Psoas muscle (tissue), 8 donors: ENCODE data around the gene MROH2B. TPM values are rescaled to one million over a fixed set of nuclear protein-coding genes. Genes with fewer than 3 reads are reported as not detected.

Experiments used
- ATAC-seq, 4 donors: fragments of 200-7000 bp; cut with Tn5 transposase; one replicate each; pipeline ENCODE4 v1.9.1; 2020; ENCODE audit warnings: moderate library complexity in 3 of 4, mild to moderate bottlenecking in 2 of 4
- DNase-seq, 2 donors: peaks; one replicate each; pipeline ENCODE4 v3.0.0-alpha.2; 2020
- H3K27ac ChIP-seq: fragments of 200-600 bp; one replicate; pipeline ENCODE4 v1.8.0; 2022
- H3K27me3 ChIP-seq, 3 donors: fragments of 200-600 bp in 1 of 3; one replicate each; pipeline versions ENCODE4 v1.6.1 to v1.8.0; 2013 to 2022; ENCODE audit warnings: low read length in 2 of 3, mild to moderate bottlenecking in 2 of 3, moderate library complexity in 1 of 3; ENCODE audit not compliant: insufficient read depth in 3 of 3
- H3K36me3 ChIP-seq, 2 donors: fragments of 200-600 bp in 1 of 2; one replicate each; pipeline versions ENCODE4 v1.6.1 to v1.8.0; 2013 to 2022; ENCODE audit warnings: low read depth in 1 of 2, mild to moderate bottlenecking in 1 of 2, moderate library complexity in 1 of 2; ENCODE audit not compliant: insufficient read depth in 1 of 2
- H3K4me1 ChIP-seq: fragments of 200-600 bp; one replicate; pipeline ENCODE4 v1.8.0; 2022
- H3K4me3 ChIP-seq: fragments of 200-600 bp; one replicate; pipeline ENCODE4 v1.8.0; 2022; ENCODE audit warnings: mild to moderate bottlenecking
- H3K9me3 ChIP-seq: fragments of 200-600 bp; one replicate; pipeline ENCODE4 v1.8.0; 2022
- CTCF ChIP-seq: fragments of 200-600 bp; IDR thresholded peaks from one replicate; pipeline ENCODE4 v1.8.0; 2022; ENCODE audit warnings: antibody characterized with exemption
- WGBS, 3 donors: extraction: QIAGEN DNeasy Blood & Tissue Kit; methylation state at CpG; one replicate each; pipeline versions ENCODE4 v1.1.6 to v1.1.7; 2013; 5-methylcytosine and 5-hydroxymethylcytosine counted together
- intact Hi-C, 2 donors: fragments of 100-400 bp; cut with DNase I; formaldehyde crosslinking; loops; one replicate each; pipeline versions ENCODE4 v1.11.0 to v1.14.2; 2022
- polyA plus RNA-seq, 3 donors: library from polyadenylated mRNA; stranded (reverse); fragments of 200-250 nt; gene quantifications; one replicate each; pipeline ENCODE4 v1.2.3, GENCODE V29; 2013
- total RNA-seq, 4 donors: library from RNA; stranded (reverse); fragmentation: NEBNext Ultra II Directional in 2 of 4; extraction: Animal tissue kit (Norgen Biotek cat#: 25700) in 2 of 4; gene quantifications; one replicate each; pipeline versions ENCODE4 v1.2.1 to v1.2.4, GENCODE V29; 2021 to 2023
- donor health status: healthy with polysubstance abuse.
- donor health status: DM: no; HTN: no; CAD: no; lungs with moderate emphysema.
- donor health status: Bipolar disorder and iron deficiency.
- donor health status: healthy.
- donor health status: DM: yes; HTN: yes; CAD: no.
- donor health status: DM: no; HTN: no; CAD: no.
- donor health status: DM: no; HTN: no; CAD: no.
- donor health status: DM: yes; HTN: yes; CAD: no.

MROH2B gene
- total and polyA plus RNA-seq, 7 donors, result not detected

DNA sequence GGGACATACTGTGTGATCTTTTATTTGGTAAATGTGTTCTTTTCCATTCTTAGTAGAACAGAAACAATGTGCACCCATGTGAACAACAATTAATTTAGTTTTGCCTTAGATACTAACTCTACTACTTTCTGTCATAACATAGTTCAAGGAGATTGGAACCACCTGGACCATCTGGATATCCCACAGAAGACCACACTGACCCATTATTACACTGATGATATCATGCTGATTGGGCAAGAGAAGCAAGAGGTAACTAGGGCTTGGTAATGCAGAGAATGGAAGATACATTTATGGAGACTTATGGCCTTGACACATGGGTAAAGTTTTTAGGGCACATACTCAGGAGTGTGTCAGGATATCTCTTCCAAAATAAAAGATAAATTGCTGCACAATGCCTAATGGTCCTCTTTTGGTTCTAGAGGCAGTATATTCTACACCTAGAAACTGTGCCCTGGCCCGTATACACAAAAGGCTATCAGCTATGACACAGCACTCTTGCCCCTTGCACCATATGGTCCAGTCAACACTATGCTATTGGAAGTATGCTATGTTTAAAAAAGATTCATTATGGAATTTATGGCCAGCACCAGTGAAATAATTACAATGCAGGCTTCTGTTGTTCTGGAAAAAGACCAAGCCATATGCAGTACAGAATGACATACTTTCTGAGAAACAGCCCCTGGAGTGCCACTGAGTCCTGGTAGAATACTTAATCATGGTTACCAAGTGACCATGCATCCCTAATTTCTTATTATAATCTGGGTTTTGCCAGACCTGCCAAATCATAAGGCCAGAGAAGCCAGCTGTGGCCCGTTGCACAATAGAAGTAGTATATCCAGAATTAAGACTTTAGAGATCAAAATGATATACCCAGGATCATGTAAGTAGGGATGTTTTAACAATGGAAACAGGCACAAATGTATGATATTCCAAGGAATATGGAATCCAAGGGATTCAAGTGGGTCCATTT lies 41.6 kb upstream of the MROH2B start:
- Histone ChIP-seq H3K27me3 (no peaks in the 10 kb centered on the region), H3K9me3 (no peaks in the 10 kb centered on the region), H3K36me3 (no peaks in the 10 kb centered on the region), H3K27ac (no peak overlapping the region), H3K4me3 (no peak overlapping the region), H3K4me1 (no peaks in the 10 kb centered on the region)
- intact Hi-C loops, result no loop called here
- no peak for DNase-seq
- WGBS, 3 donors, result 54 to 73% (median 61%) methylated on average over 2 of the region's 2 CpGs
- no peak for ATAC-seq
- no peak for TF ChIP-seq CTCF

GRCh38 chr5:41109186-41109585 lies 38.0 kb upstream of the MROH2B start:
- DNase-seq (no peak), ATAC-seq (no peak)
- Histone ChIP-seq H3K4me3 (no peak overlapping the region), H3K4me1 (no peaks in the 10 kb centered on the region), H3K36me3 (no peaks in the 10 kb centered on the region), H3K27ac (no peak overlapping the region), H3K9me3 (no peaks in the 10 kb centered on the region), H3K27me3 (no peaks in the 10 kb centered on the region)
- intact Hi-C loops, result no loop called here
- TF ChIP-seq CTCF, result no peak

DNA sequence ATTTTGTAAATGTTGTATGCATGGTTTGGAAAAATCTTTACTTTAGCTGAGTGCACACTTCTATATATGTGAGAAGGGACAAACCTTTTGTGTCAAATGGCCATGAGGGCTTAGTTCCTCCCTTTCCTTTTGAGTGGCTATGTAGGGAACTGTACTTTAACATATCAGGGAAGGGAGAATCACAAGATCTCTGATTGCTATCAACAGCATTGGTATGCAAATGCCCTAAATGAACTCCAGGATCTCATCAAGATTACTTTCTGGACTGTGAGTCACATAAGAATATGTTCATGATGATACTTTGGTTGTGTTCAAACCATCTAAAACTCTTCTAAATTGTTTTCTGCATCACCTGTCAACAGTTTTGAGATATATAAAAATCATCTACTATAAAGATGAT lies 31.2 kb upstream of the MROH2B start:
- no peak overlapping the region for H3K4me3 ChIP-seq
- ATAC-seq, result no peak
- DNase-seq, result no peak
- no peaks in the 10 kb centered on the region for H3K9me3 ChIP-seq
- intact Hi-C loops, result no loop called here
- H3K27me3 ChIP-seq, result no peaks in the 10 kb centered on the region
- H3K36me3 ChIP-seq, result no peaks in the 10 kb centered on the region
- no peak overlapping the region for H3K27ac ChIP-seq
- TF ChIP-seq CTCF, result no peak
- H3K4me1 ChIP-seq, result no peaks in the 10 kb centered on the region

GRCh38 chr5:41097642-41098041 lies 26.5 kb upstream of the MROH2B start:
- TF ChIP-seq CTCF, result no peak
- H3K4me1 ChIP-seq, result no peaks in the 10 kb centered on the region
- ATAC-seq (no peak), DNase-seq (no peak)
- H3K27ac ChIP-seq, result no peak overlapping the region
- H3K27me3 ChIP-seq, result no peaks in the 10 kb centered on the region
- 59 to 64% (median 61%) methylated on average over 2 of the region's 2 CpGs for WGBS, 3 donors
- H3K36me3 ChIP-seq, result no peaks in the 10 kb centered on the region
- intact Hi-C loops, result no loop called here
- H3K4me3 ChIP-seq, result no peak overlapping the region
- H3K9me3 ChIP-seq, result no peaks in the 10 kb centered on the region
